Pancreas (tissue), 10 donors: ENCODE data around the gene GRM4. TPM values are rescaled to one million over a fixed set of nuclear protein-coding genes. Genes with fewer than 3 reads are reported as not detected.

ENCODE experiments used
- ATAC-seq, 4 donors: fragments of 200-7000 bp; cut with Tn5 transposase; one replicate each; pipeline versions ENCODE4 v1.8.0 to v1.9.1; 2020; ENCODE audit warnings: mild to moderate bottlenecking in 4 of 4, moderate library complexity in 4 of 4
- DNase-seq, 6 donors: peaks; one replicate each; pipeline ENCODE4 v3.0.0-alpha.2; 2020
- FAIRE-seq: peaks from 2 replicates; lab custom pipeline; 2012; peaks lifted over from hg19 to GRCh38; lab: Jason Lieb, UNC
- H3K27ac ChIP-seq, 4 donors: fragments of 200-600 bp; sonication (generic); 1 replicate in 3 of 4; 2 replicates in 1 of 4; pipeline versions ENCODE4 v1.5.0 to v1.8.0; 2020
- H3K27me3 ChIP-seq, 4 donors: fragments of 200-600 bp; one replicate each; pipeline ENCODE4 v1.8.0; 2021
- H3K36me3 ChIP-seq, 3 donors: fragments of 200-600 bp; sonication (generic) in 1 of 3; one replicate each; pipeline versions ENCODE4 v1.5.0 to v1.8.0; 2020 to 2021
- H3K4me1 ChIP-seq, 3 donors: fragments of 200-600 bp; one replicate each; pipeline ENCODE4 v1.8.0; 2021
- H3K4me3 ChIP-seq, 4 donors: fragments of 200-600 bp; sonication (generic) in 2 of 4; one replicate each; pipeline versions ENCODE4 v1.5.0 to v1.8.0; 2020 to 2021
- H3K9me3 ChIP-seq, 4 donors: fragments of 200-600 bp; one replicate each; pipeline ENCODE4 v1.8.0; 2021
- WGBS, 2 donors: extraction: QIAGEN DNeasy Blood & Tissue Kit; methylation state at CpG; one replicate each; pipeline ENCODE4 v1.1.7; 2013; 5-methylcytosine and 5-hydroxymethylcytosine counted together
- intact Hi-C, 3 donors: fragments of 100-400 bp; cut with DNase I; formaldehyde crosslinking; loops; one replicate each; pipeline versions ENCODE4 v1.11.1 to v1.14.2; 2022
- polyA plus RNA-seq, 2 donors: library from polyadenylated mRNA; stranded (reverse); fragments of 200-250 nt; gene quantifications; one replicate each; pipeline ENCODE4 v1.2.3, GENCODE V29; 2013
- total RNA-seq, 6 donors: library from RNA; stranded (reverse); fragmentation: NEBNext Ultra II Directional in 4 of 6; extraction: Animal tissue kit (Norgen Biotek cat#: 25700) in 4 of 6; gene quantifications; one replicate each; pipeline versions ENCODE4 v1.2.1 to v1.2.4, GENCODE V29; 2021 to 2023
- TF ChIP-seq, protein P1 (sequence below), 4 donors: fragments of 200-600 bp; sonication (generic) in 3 of 4; IDR thresholded peaks; one replicate each; pipeline versions ENCODE4 v1.5.0 to v1.8.0; 2021; ENCODE audit warnings: antibody characterized with exemption in 4 of 4
- donor health status: healthy with polysubstance abuse.
- donor health status: DM: no; HTN: no; CAD: no; lungs with moderate emphysema.
- donor health status: DM: no; HTN: no; CAD: no.
- donor health status: control.
- donor health status: control.
- donor health status: Bipolar disorder and iron deficiency.
- donor health status: DM: yes; HTN: yes; CAD: no.
- donor health status: DM: no; HTN: no; CAD: no.
- donor health status: DM: no; HTN: no; CAD: no.
- donor health status: DM: yes; HTN: yes; CAD: no.

GRM4 gene
- total and polyA plus RNA-seq, 8 donors: 0.23 to 6.8 (median 1.3) TPM

GRCh38 chr6:34063651-34064050 is 82.2 kb downstream of the GRM4 start:
- no peaks in the 10 kb centered on the region for H3K4me1 ChIP-seq
- H3K27me3 ChIP-seq: peaks cover 0 to 6% (median 0%) of the 10 kb centered on the region in 4 donors
- intact Hi-C loops: loop anchor here in 1 of 3 donors (5.0 kb wide), 1 partner anchor 84 kb away; the partner anchor contains the start of gene GRM4
- ATAC-seq: no peak
- FAIRE-seq: no peak
- no peaks in the 10 kb centered on the region for H3K9me3 ChIP-seq
- H3K36me3 ChIP-seq: no peaks in the 10 kb centered on the region
- no peak for DNase-seq
- 50 to 64% methylated on average over 6 of the region's 6 CpGs for WGBS, 2 donors
- TF ChIP-seq, protein P1, sequence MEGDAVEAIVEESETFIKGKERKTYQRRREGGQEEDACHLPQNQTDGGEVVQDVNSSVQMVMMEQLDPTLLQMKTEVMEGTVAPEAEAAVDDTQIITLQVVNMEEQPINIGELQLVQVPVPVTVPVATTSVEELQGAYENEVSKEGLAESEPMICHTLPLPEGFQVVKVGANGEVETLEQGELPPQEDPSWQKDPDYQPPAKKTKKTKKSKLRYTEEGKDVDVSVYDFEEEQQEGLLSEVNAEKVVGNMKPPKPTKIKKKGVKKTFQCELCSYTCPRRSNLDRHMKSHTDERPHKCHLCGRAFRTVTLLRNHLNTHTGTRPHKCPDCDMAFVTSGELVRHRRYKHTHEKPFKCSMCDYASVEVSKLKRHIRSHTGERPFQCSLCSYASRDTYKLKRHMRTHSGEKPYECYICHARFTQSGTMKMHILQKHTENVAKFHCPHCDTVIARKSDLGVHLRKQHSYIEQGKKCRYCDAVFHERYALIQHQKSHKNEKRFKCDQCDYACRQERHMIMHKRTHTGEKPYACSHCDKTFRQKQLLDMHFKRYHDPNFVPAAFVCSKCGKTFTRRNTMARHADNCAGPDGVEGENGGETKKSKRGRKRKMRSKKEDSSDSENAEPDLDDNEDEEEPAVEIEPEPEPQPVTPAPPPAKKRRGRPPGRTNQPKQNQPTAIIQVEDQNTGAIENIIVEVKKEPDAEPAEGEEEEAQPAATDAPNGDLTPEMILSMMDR (IDR thresholded peaks at IDR 0.05): no peak
- no peak overlapping the region for H3K27ac ChIP-seq
- H3K4me3 ChIP-seq: no peak overlapping the region

DNA sequence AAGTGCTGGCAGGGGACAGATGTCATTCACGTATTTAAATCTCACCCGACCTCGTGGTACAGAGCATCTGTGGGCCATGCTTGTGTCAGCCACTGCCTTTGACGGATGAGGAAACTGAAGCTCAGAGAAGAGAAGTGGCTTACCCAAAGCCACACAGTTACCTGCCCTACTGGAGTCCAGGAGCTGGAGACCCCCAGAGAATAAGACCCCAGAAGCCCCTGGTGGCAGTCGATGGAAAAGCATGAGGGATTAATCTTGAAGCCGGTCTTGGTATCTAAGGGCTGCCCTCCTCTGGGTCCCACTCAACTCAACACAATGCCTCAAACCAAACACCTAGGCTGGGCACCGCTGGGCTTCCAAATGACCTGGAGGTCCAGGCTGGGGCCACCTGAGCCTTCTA is 83.1 kb downstream of the GRM4 start:
- Histone ChIP-seq H3K4me3 (no peak overlapping the region), H3K4me1 (no peaks in the 10 kb centered on the region), H3K27me3 (peaks cover 0 to 6% (median 0%) of the 10 kb centered on the region in 4 donors), H3K27ac (no peak overlapping the region), H3K9me3 (no peaks in the 10 kb centered on the region), H3K36me3 (no peaks in the 10 kb centered on the region)
- intact Hi-C loops: loop anchor here in 1 of 3 donors (5.0 kb wide), 1 partner anchor 84 kb away; the partner anchor contains the start of gene GRM4
- FAIRE-seq (no peak), ATAC-seq (no peak), DNase-seq (no peak)
- TF ChIP-seq, protein P1 (IDR thresholded peaks at IDR 0.05): no peak
- 61 to 70% methylated on average over 7 of the region's 7 CpGs for WGBS, 2 donors

- H3K27ac ChIP-seq: no peak overlapping the region
- H3K4me1 ChIP-seq: no peaks in the 10 kb centered on the region
- WGBS, 2 donors: 72 to 87% methylated on average over 3 of the region's 3 CpGs
- ATAC-seq: no peak
- intact Hi-C loops: loop anchor here in 1 of 3 donors (5.0 kb wide), 1 partner anchor 85 kb away; the partner anchor contains the start of gene GRM4
- TF ChIP-seq, protein P1 (IDR thresholded peaks at IDR 0.05): no peak
- H3K27me3 ChIP-seq: peaks cover 0 to 6% (median 0%) of the 10 kb centered on the region in 4 donors
- H3K36me3 ChIP-seq: no peaks in the 10 kb centered on the region
- no peak for FAIRE-seq
- no peak overlapping the region for H3K4me3 ChIP-seq
- no peak for DNase-seq
- H3K9me3 ChIP-seq: no peaks in the 10 kb centered on the region
Measured at GRCh38 chr6:34062156-34062555, 83.7 kb downstream of the GRM4 start.

GRCh38 chr6:34061348-34061747 is 84.5 kb downstream of the GRM4 start:
- no peaks in the 10 kb centered on the region for H3K4me1 ChIP-seq
- peaks cover 0 to 6% (median 0%) of the 10 kb centered on the region in 4 donors for H3K27me3 ChIP-seq
- TF ChIP-seq, protein P1 (IDR thresholded peaks at IDR 0.05): no peak
- ATAC-seq (no peak), DNase-seq (no peak), FAIRE-seq (no peak)
- 54 to 78% methylated on average over 3 of the region's 3 CpGs for WGBS, 2 donors
- H3K9me3 ChIP-seq: no peaks in the 10 kb centered on the region
- no peak overlapping the region for H3K4me3 ChIP-seq
- H3K36me3 ChIP-seq: no peaks in the 10 kb centered on the region
- intact Hi-C loops: loop anchor here in 1 of 3 donors (5.0 kb wide), 1 partner anchor 86 kb away; the partner anchor contains the start of gene GRM4
- H3K27ac ChIP-seq: no peak overlapping the region

GRCh38 chr6:34059914-34060313 is 86.0 kb downstream of the GRM4 start:
- Histone ChIP-seq H3K4me1 (no peaks in the 10 kb centered on the region), H3K9me3 (no peaks in the 10 kb centered on the region), H3K36me3 (no peaks in the 10 kb centered on the region), H3K27ac (no peak overlapping the region), H3K4me3 (no peak overlapping the region), H3K27me3 (peaks cover 0 to 5% (median 0%) of the 10 kb centered on the region in 4 donors)
- no peak for ATAC-seq
- peak in 1 of 6 donors; percentile 21 for DNase-seq
- 69 to 77% methylated on average over 3 of the region's 3 CpGs for WGBS, 2 donors
- intact Hi-C loops: loop anchor here in 1 of 3 donors (5.0 kb wide), 1 partner anchor 87 kb away; the partner anchor contains the start of gene GRM4
- TF ChIP-seq, protein P1 (IDR thresholded peaks at IDR 0.05): no peak
- FAIRE-seq: no peak
